SK-N-MC (cell line): ENCODE measurements around the gene DLGAP3.
"Not testable (repeated sequence)": the region's sequence is repeated elsewhere in the genome, so short reads cannot be mapped to it uniquely, and the experiment has no call there.

Experiments used
- DNase-seq: peaks from one replicate; pipeline ENCODE4 v3.0.0-alpha.2; 2011; ENCODE audit warnings: low read depth, low spot score
- H3K27ac ChIP-seq: fragments of 200-600 bp; sonication (generic); 2 replicates; pipeline ENCODE4 v1.5.1; 2016; ENCODE audit warnings: mixed run types
- H3K36me3 ChIP-seq: fragments of 200-600 bp; sonication (generic); 2 replicates; pipeline ENCODE4 v1.6.1; 2017; ENCODE audit warnings: antibody characterized with exemption, low read length, mixed read lengths; ENCODE audit not compliant: insufficient read depth
- H3K4me3 ChIP-seq: fragments of 200-600 bp; sonication (generic); 2 replicates; pipeline ENCODE4 v1.5.1; 2016
- H3K9ac ChIP-seq: fragments of 200-600 bp; sonication (generic); 2 replicates; pipeline ENCODE4 v1.8.0; 2017; ENCODE audit warnings: mixed run types, mixed read lengths; ENCODE audit not compliant: insufficient read length
- H3K9me3 ChIP-seq: fragments of 200-600 bp; sonication (generic); 2 replicates; pipeline ENCODE4 v1.6.1; 2017; ENCODE audit warnings: low read depth, mild to moderate bottlenecking, antibody characterized with exemption, low read length, moderate library complexity, mixed read lengths
- EZH2 ChIP-seq: fragments of 200-600 bp; sonication (generic); IDR thresholded peaks from one replicate; pipeline ENCODE4 v1.6.1; 2017; ENCODE audit warnings: antibody characterized with exemption
- FOXP2 ChIP-seq: optimal IDR thresholded peaks from 2 replicates; pipeline ENCODE3; 2011; ENCODE audit warnings: mild to moderate bottlenecking, moderate library complexity; ENCODE audit not compliant: insufficient read depth; ENCODE audit errors: extremely low read length, control extremely low read depth
- POLR2AphosphoS5 ChIP-seq: IDR thresholded peaks from 2 replicates; pipeline ENCODE4 v1.6.1; 2012; ENCODE audit warnings: mild to moderate bottlenecking, low read depth, low read length, borderline replicate concordance

Gene DLGAP3

DNA sequence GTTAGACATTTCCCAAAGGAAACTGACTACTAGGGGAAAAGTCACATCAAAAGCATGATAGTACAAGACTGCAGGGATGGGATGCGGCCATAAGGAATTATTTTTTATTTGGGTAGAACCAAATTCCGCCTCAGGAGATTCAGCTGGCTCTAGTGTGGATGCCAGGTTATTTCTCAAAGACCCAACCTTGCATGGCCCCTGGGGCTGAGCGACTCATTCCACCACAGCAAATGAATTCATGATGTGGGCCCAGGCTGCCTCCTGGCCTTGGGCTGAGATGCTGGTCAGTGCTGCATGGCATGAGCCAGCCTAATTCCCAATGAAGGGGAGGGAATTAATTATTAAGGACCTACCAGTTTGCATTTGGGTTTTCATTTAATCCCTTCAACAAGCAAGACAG is 43.9 kb upstream of the DLGAP3 start:
- DNase-seq: no peak
- Histone ChIP-seq H3K9me3 (no peaks in the 10 kb centered on the region), H3K36me3 (no peaks in the 10 kb centered on the region), H3K9ac (no peak overlapping the region), H3K4me3 (no peak overlapping the region), H3K27ac (no peak overlapping the region)
- TF ChIP-seq FOXP2 (no peak), EZH2 (no peak), POLR2AphosphoS5 (no peak)

DNA sequence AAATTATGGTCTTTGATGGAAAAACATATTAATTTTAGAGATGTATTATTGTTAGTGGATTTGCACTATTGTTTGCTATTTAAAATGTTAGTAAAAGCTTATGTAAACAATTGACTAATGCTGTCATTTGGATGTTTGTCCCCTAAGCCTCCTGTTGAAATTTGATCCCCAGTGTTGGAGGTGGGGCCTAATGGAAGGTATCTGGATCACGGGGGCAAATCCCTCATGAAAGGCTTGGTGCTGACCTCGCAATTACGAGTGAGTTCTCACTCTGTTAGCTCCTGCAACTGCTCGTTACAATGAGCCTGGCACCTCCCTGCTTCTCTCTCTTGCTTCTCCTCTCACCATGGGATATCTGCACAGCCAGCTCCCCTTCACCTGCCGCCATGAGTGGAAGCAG is 41.4 kb upstream of the DLGAP3 start:
- Histone ChIP-seq H3K4me3 (no peak overlapping the region), H3K9me3 (no peaks in the 10 kb centered on the region), H3K9ac (no peak overlapping the region), H3K27ac (no peak overlapping the region), H3K36me3 (no peaks in the 10 kb centered on the region)
- DNase-seq: no peak
- TF ChIP-seq FOXP2 (no peak), EZH2 (no peak), POLR2AphosphoS5 (no peak)

- DNase-seq: no peak
- Histone ChIP-seq H3K4me3 (no peak overlapping the region), H3K27ac (no peak overlapping the region), H3K9ac (no peak overlapping the region), H3K9me3 (no peaks in the 10 kb centered on the region), H3K36me3 (no peaks in the 10 kb centered on the region)
- no peak for TF ChIP-seq POLR2AphosphoS5
Observed at GRCh38 chr1:34970220-34970735, 40.8 kb upstream of the DLGAP3 start.

DNA sequence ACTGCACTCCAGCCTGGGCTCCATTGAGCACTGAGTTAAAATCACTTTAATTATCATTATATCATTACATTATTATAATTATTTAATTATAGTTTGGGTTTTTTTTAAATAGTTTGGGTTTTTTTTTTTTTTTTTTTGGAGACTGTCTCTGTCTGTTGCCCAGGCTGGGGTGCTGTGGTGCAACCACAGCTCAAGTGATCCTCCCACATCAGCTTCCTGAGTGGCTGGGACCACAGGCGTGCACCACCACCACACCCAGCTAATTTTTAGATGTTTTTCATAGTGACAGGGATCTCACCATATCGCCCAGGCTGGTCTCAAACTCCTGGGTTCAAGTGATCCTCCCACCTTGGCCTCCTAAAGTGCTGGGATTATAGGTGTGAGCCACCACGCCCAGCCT is 38.8 kb upstream of the DLGAP3 start:
- not testable (repeated sequence) for H3K27ac ChIP-seq, H3K36me3 ChIP-seq, H3K4me3 ChIP-seq, H3K9ac ChIP-seq, H3K9me3 ChIP-seq, DNase-seq

DNA sequence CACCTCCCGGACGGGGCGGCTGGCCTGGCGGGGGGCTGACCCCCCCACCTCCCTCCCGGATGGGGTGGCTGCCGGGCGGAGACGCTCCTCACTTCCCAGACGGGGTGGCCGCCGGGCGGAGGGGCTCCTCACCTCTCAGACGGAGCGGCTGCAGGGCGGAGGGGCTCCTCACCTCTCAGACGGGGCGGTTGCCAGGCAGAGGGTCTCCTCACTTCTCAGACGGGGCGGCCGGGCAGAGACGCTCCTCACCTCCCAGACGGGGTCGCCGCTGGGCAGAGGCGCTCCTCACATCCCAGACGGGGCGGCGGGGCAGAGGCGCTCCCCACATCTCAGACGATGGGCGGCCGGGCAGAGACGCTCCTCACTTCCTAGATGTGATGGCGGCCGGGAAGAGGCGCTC is 38.2 kb upstream of the DLGAP3 start:
- H3K4me3 ChIP-seq, DNase-seq, H3K27ac ChIP-seq, H3K9ac ChIP-seq, H3K9me3 ChIP-seq, H3K36me3 ChIP-seq: not testable (repeated sequence)

DNA sequence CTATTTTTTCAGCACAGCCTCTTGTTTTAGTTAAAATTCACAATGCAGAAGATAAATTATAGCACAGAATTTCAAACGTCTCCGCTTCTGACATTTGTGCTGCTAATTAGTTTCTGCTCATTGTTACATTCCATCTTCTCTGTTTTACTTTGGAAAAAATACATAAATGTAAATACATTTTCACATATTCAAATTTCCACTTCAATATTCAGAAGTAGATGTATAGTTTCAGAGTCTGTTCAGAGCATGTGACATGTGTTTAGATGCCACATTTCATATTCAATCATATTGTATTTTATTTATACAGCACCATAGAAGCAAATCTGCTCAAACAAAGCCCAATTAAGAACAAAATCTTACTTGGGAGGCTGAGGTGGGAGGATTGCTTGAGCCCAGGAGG is 36.1 kb upstream of the DLGAP3 start:
- TF ChIP-seq FOXP2: no peak
- no peak for TF ChIP-seq POLR2AphosphoS5
- no peak for TF ChIP-seq EZH2
- no peaks in the 10 kb centered on the region for H3K36me3 ChIP-seq
- no peak overlapping the region for H3K27ac ChIP-seq
- no peak for DNase-seq
- H3K9me3 ChIP-seq: no peaks in the 10 kb centered on the region
- no peak overlapping the region for H3K9ac ChIP-seq
- H3K4me3 ChIP-seq: no peak overlapping the region

DNA sequence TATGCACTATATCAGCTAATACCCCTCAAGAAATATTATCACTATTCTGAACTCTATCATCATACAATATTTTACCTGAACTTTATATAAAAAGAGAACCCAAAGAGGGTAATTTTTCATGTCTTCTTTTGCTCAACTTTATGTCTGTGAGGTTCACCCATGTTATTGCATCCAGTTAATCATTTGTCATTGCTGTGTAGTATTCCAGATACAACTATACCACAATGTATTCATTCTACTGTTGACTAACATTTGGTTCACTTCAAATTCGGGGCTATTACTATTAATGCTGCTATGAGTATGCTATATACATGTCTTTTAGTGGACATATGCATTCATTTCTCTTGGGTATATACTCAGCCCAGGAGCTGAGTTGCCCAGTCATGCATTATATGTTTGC is 21.0 kb upstream of the DLGAP3 start:
- Histone ChIP-seq H3K4me3 (no peak overlapping the region), H3K9ac (no peak overlapping the region), H3K36me3 (no peaks in the 10 kb centered on the region), H3K27ac (no peak overlapping the region), H3K9me3 (no peaks in the 10 kb centered on the region)
- TF ChIP-seq FOXP2 (no peak), POLR2AphosphoS5 (no peak), EZH2 (no peak)
- DNase-seq: no peak

GRCh38 chr1:34948739-34949138 is 19.3 kb upstream of the DLGAP3 start:
- H3K9ac ChIP-seq, H3K27ac ChIP-seq, H3K9me3 ChIP-seq, H3K4me3 ChIP-seq, H3K36me3 ChIP-seq, DNase-seq: not testable (repeated sequence)

- DNase-seq, H3K27ac ChIP-seq, H3K9ac ChIP-seq, H3K4me3 ChIP-seq, H3K9me3 ChIP-seq, H3K36me3 ChIP-seq: not testable (repeated sequence)
Observed at GRCh38 chr1:34947641-34948314, 18.3 kb upstream of the DLGAP3 start.

DNA sequence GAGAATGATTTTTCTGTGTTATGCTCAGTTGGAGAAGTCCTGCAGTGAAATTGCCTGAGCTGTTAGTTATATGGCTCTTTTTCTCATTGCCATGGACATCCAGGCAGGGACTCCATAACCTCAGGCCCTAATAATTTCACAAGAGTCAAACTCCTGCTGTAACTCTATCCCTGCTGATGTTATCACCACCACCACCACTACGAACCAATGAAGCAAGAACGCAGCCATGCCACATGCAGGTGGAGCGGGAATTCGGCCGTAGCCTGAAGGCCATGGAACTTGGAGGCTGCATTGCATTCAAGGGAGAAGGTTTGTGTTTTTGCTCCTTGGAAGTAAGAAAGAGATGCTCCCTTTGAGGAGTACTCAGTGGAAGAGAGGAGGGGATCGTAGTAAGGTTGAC is 16.8 kb upstream of the DLGAP3 start:
- TF ChIP-seq EZH2: no peak
- TF ChIP-seq POLR2AphosphoS5: no peak
- TF ChIP-seq FOXP2: no peak
- Histone ChIP-seq H3K9ac (no peak overlapping the region), H3K4me3 (no peak overlapping the region), H3K36me3 (no peaks in the 10 kb centered on the region), H3K9me3 (no peaks in the 10 kb centered on the region), H3K27ac (no peak overlapping the region)
- no peak for DNase-seq

DNA sequence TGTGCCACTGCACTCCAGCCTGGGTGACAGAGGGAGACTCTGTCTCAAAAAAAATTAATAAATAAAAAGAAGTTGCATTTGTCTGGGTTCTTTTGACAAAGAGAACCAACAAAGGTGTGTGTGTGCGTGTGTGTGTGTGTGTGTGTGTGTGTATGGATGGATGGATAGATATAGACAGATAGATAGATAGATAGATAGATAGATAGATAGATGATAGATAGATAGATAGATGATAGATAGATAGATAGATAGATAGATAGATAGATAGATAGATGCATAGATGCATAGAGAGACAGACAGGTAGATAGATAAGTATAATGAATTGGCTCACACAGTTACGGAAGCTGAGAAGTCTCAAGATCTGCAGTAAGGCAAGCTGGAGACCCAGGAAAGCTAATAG is 12.3 kb upstream of the DLGAP3 start:
- H3K27ac ChIP-seq, DNase-seq, H3K9ac ChIP-seq, H3K9me3 ChIP-seq, H3K4me3 ChIP-seq, H3K36me3 ChIP-seq: not testable (repeated sequence)
